ENCODE results near the gene METTL8. TPM values are rescaled to one million over a fixed set of nuclear protein-coding genes. Genes with fewer than 3 reads are reported as not detected.

Gene METTL8
- total RNA-seq, 1 experiment from 2014 or later: 59.1 TPM

DNA sequence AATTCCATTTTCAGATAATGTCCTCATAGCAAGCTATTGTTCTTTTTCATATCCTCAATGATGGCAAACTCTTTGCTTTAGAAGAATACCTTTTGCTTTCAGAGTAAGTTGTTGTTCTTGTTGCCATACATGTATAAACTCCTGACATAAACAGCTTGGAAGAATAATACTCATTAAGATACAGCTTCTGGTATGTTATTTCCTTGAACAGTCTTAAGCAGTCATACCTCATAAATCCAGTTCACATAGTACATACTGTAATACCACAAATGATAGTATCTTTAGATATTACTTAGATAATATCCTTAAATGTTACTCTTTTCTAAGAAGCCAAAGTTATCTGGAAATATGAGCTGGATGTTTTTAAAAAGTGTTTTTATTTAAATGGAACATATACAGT, 23.2 kb downstream of the METTL8 start (continued):
- TF ChIP-seq, protein P1, sequence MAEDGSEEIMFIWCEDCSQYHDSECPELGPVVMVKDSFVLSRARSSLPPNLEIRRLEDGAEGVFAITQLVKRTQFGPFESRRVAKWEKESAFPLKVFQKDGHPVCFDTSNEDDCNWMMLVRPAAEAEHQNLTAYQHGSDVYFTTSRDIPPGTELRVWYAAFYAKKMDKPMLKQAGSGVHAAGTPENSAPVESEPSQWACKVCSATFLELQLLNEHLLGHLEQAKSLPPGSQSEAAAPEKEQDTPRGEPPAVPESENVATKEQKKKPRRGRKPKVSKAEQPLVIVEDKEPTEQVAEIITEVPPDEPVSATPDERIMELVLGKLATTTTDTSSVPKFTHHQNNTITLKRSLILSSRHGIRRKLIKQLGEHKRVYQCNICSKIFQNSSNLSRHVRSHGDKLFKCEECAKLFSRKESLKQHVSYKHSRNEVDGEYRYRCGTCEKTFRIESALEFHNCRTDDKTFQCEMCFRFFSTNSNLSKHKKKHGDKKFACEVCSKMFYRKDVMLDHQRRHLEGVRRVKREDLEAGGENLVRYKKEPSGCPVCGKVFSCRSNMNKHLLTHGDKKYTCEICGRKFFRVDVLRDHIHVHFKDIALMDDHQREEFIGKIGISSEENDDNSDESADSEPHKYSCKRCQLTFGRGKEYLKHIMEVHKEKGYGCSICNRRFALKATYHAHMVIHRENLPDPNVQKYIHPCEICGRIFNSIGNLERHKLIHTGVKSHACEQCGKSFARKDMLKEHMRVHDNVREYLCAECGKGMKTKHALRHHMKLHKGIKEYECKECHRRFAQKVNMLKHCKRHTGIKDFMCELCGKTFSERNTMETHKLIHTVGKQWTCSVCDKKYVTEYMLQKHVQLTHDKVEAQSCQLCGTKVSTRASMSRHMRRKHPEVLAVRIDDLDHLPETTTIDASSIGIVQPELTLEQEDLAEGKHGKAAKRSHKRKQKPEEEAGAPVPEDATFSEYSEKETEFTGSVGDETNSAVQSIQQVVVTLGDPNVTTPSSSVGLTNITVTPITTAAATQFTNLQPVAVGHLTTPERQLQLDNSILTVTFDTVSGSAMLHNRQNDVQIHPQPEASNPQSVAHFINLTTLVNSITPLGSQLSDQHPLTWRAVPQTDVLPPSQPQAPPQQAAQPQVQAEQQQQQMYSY (CRISPR knock-in tag; IDR thresholded peaks at IDR 0.05): no peak
- TF ChIP-seq MXD4 (CRISPR knock-in tag; IDR thresholded peaks at IDR 0.05; ENCODE audit: borderline replicate concordance) (no peak), ZNF317 (CRISPR knock-in tag; IDR thresholded peaks at IDR 0.05; ENCODE audit: borderline replicate concordance, low read depth) (no peak), ZNF219 (CRISPR knock-in tag; IDR thresholded peaks at IDR 0.05; ENCODE audit: borderline replicate concordance) (no peak), HMGA2 (CRISPR knock-in tag; IDR thresholded peaks at IDR 0.05) (no peak), TEAD1 (CRISPR knock-in tag; IDR thresholded peaks at IDR 0.05) (no peak), JAZF1 (CRISPR knock-in tag; IDR thresholded peaks at IDR 0.05) (no peak), TP53 (CRISPR knock-in tag; IDR thresholded peaks at IDR 0.05) (no peak)
- TF ChIP-seq, protein P2, sequence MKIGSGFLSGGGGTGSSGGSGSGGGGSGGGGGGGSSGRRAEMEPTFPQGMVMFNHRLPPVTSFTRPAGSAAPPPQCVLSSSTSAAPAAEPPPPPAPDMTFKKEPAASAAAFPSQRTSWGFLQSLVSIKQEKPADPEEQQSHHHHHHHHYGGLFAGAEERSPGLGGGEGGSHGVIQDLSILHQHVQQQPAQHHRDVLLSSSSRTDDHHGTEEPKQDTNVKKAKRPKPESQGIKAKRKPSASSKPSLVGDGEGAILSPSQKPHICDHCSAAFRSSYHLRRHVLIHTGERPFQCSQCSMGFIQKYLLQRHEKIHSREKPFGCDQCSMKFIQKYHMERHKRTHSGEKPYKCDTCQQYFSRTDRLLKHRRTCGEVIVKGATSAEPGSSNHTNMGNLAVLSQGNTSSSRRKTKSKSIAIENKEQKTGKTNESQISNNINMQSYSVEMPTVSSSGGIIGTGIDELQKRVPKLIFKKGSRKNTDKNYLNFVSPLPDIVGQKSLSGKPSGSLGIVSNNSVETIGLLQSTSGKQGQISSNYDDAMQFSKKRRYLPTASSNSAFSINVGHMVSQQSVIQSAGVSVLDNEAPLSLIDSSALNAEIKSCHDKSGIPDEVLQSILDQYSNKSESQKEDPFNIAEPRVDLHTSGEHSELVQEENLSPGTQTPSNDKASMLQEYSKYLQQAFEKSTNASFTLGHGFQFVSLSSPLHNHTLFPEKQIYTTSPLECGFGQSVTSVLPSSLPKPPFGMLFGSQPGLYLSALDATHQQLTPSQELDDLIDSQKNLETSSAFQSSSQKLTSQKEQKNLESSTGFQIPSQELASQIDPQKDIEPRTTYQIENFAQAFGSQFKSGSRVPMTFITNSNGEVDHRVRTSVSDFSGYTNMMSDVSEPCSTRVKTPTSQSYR (CRISPR knock-in tag; IDR thresholded peaks at IDR 0.05): no peak
- TF ChIP-seq, protein P3, sequence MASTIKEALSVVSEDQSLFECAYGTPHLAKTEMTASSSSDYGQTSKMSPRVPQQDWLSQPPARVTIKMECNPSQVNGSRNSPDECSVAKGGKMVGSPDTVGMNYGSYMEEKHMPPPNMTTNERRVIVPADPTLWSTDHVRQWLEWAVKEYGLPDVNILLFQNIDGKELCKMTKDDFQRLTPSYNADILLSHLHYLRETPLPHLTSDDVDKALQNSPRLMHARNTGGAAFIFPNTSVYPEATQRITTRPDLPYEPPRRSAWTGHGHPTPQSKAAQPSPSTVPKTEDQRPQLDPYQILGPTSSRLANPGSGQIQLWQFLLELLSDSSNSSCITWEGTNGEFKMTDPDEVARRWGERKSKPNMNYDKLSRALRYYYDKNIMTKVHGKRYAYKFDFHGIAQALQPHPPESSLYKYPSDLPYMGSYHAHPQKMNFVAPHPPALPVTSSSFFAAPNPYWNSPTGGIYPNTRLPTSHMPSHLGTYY (CRISPR knock-in tag; IDR thresholded peaks at IDR 0.05): no peak
- TF ChIP-seq, protein P4, sequence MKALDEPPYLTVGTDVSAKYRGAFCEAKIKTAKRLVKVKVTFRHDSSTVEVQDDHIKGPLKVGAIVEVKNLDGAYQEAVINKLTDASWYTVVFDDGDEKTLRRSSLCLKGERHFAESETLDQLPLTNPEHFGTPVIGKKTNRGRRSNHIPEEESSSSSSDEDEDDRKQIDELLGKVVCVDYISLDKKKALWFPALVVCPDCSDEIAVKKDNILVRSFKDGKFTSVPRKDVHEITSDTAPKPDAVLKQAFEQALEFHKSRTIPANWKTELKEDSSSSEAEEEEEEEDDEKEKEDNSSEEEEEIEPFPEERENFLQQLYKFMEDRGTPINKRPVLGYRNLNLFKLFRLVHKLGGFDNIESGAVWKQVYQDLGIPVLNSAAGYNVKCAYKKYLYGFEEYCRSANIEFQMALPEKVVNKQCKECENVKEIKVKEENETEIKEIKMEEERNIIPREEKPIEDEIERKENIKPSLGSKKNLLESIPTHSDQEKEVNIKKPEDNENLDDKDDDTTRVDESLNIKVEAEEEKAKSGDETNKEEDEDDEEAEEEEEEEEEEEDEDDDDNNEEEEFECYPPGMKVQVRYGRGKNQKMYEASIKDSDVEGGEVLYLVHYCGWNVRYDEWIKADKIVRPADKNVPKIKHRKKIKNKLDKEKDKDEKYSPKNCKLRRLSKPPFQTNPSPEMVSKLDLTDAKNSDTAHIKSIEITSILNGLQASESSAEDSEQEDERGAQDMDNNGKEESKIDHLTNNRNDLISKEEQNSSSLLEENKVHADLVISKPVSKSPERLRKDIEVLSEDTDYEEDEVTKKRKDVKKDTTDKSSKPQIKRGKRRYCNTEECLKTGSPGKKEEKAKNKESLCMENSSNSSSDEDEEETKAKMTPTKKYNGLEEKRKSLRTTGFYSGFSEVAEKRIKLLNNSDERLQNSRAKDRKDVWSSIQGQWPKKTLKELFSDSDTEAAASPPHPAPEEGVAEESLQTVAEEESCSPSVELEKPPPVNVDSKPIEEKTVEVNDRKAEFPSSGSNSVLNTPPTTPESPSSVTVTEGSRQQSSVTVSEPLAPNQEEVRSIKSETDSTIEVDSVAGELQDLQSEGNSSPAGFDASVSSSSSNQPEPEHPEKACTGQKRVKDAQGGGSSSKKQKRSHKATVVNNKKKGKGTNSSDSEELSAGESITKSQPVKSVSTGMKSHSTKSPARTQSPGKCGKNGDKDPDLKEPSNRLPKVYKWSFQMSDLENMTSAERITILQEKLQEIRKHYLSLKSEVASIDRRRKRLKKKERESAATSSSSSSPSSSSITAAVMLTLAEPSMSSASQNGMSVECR (CRISPR knock-in tag; IDR thresholded peaks at IDR 0.05; ENCODE audit: borderline replicate concordance): no peak
- TF ChIP-seq, protein P5, sequence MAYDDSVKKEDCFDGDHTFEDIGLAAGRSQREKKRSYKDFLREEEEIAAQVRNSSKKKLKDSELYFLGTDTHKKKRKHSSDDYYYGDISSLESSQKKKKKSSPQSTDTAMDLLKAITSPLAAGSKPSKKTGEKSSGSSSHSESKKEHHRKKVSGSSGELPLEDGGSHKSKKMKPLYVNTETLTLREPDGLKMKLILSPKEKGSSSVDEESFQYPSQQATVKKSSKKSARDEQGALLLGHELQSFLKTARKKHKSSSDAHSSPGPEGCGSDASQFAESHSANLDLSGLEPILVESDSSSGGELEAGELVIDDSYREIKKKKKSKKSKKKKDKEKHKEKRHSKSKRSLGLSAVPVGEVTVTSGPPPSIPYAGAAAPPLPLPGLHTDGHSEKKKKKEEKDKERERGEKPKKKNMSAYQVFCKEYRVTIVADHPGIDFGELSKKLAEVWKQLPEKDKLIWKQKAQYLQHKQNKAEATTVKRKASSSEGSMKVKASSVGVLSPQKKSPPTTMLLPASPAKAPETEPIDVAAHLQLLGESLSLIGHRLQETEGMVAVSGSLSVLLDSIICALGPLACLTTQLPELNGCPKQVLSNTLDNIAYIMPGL (CRISPR knock-in tag; IDR thresholded peaks at IDR 0.05): no peak

All from WTC11 (cell line).